Measurements from ENCODE around the gene KDM7A. TPM values are rescaled to one million over a fixed set of nuclear protein-coding genes. Genes with fewer than 3 reads are reported as not detected.

KDM7A gene
- total RNA-seq, 4 donors from 2014 or later = 4.1 to 17.5 (median 12.4) TPM

GRCh38 chr7:140080919-140081318 is 95.9 kb downstream of the KDM7A start:
- H3K36me3 ChIP-seq = no peaks in the 10 kb centered on the region
- no peak overlapping the region for H3K4me3 ChIP-seq
- intact Hi-C loops (cut with DNase I; ENCODE audit: low total_unique reads) = no loop called here
- no peak for TF ChIP-seq CTCF (IDR thresholded peaks at IDR 0.05)
- no peak for TF ChIP-seq POLR2A (IDR thresholded peaks at IDR 0.05)
- H3K27me3 ChIP-seq = no peaks in the 10 kb centered on the region
- no peak for DNase-seq
- H3K4me1 ChIP-seq = no peaks in the 10 kb centered on the region
- no peaks in the 10 kb centered on the region for H3K9me3 ChIP-seq
- H3K27ac ChIP-seq = no peak overlapping the region

GRCh38 chr7:140079121-140079536 is 97.7 kb downstream of the KDM7A start:
- no peaks in the 10 kb centered on the region for H3K27me3 ChIP-seq
- H3K27ac ChIP-seq = no peak overlapping the region
- H3K9me3 ChIP-seq = no peaks in the 10 kb centered on the region
- H3K4me3 ChIP-seq = no peak overlapping the region
- H3K4me1 ChIP-seq = no peaks in the 10 kb centered on the region
- no peaks in the 10 kb centered on the region for H3K36me3 ChIP-seq
- intact Hi-C loops (cut with DNase I; ENCODE audit: low total_unique reads) = no loop called here
- DNase-seq = peak; percentile 54 to 71
- no peak for TF ChIP-seq POLR2A (IDR thresholded peaks at IDR 0.05)
- no peak for TF ChIP-seq CTCF (IDR thresholded peaks at IDR 0.05)

GRCh38 chr7:140078392-140078791 is 98.4 kb downstream of the KDM7A start:
- Histone ChIP-seq H3K9me3 (no peaks in the 10 kb centered on the region), H3K27ac (no peak overlapping the region), H3K36me3 (no peaks in the 10 kb centered on the region), H3K4me3 (no peak overlapping the region), H3K27me3 (no peaks in the 10 kb centered on the region), H3K4me1 (no peaks in the 10 kb centered on the region)
- intact Hi-C loops (cut with DNase I; ENCODE audit: low total_unique reads) = no loop called here
- TF ChIP-seq POLR2A (IDR thresholded peaks at IDR 0.05) = no peak
- TF ChIP-seq CTCF (IDR thresholded peaks at IDR 0.05) = no peak
- no peak for DNase-seq

GRCh38 chr7:140074780-140075179 is 102.0 kb downstream of the KDM7A start:
- Histone ChIP-seq H3K4me3 (no peak overlapping the region), H3K27ac (no peak overlapping the region), H3K4me1 (no peaks in the 10 kb centered on the region), H3K9me3 (no peaks in the 10 kb centered on the region), H3K27me3 (no peaks in the 10 kb centered on the region), H3K36me3 (no peaks in the 10 kb centered on the region)
- no peak for DNase-seq
- TF ChIP-seq CTCF (IDR thresholded peaks at IDR 0.05) = no peak
- TF ChIP-seq POLR2A (IDR thresholded peaks at IDR 0.05) = no peak
- intact Hi-C loops (cut with DNase I; ENCODE audit: low total_unique reads) = no loop called here

GRCh38 chr7:140070546-140070945 is 106.2 kb downstream of the KDM7A start:
- H3K9me3 ChIP-seq = peaks cover 0 to 10% of the 10 kb centered on the region in 2 donors
- no peak for DNase-seq
- H3K36me3 ChIP-seq = no peaks in the 10 kb centered on the region
- H3K4me1 ChIP-seq = no peaks in the 10 kb centered on the region
- no peak overlapping the region for H3K4me3 ChIP-seq
- intact Hi-C loops (cut with DNase I; ENCODE audit: low total_unique reads) = no loop called here
- H3K27ac ChIP-seq = no peak overlapping the region
- no peaks in the 10 kb centered on the region for H3K27me3 ChIP-seq
- TF ChIP-seq POLR2A (IDR thresholded peaks at IDR 0.05) = no peak
- TF ChIP-seq CTCF (IDR thresholded peaks at IDR 0.05) = no peak
